Head of caudate nucleus (tissue), 42 donors: ENCODE results near the gene KCNK17.
"Not testable (repeated sequence)": the region's sequence is repeated elsewhere in the genome, so short reads cannot be mapped to it uniquely, and the experiment has no call there.

ENCODE experiments used
- DNase-seq, 42 donors: peaks; one replicate each; pipeline versions ENCODE4 v3.0.0 to v3.0.0-alpha.2; 2020 to 2021; ENCODE audit warnings: mixed read lengths in 7 of 42
- intact Hi-C: fragments of 100-400 bp; cut with DNase I; formaldehyde crosslinking; loops from one replicate; pipeline ENCODE4 v1.15.0; 2022

KCNK17 gene

GRCh38 chr6:39310542-39310941, 3.7 kb downstream of the KCNK17 start:
- intact Hi-C loops = no loop called here
- DNase-seq = no peak

GRCh38 chr6:39309942-39310531, 4.2 kb downstream of the KCNK17 start:
- peak; percentile 61 to 88 (median 76) for DNase-seq

GRCh38 chr6:39307462-39307861, 6.8 kb downstream of the KCNK17 start:
- intact Hi-C loops = loop anchor here (10.0 kb wide), 1 partner anchor 333 kb away; no protein-coding TSS in a partner anchor
- no peak for DNase-seq

More at GRCh38 chr6:39309942-39310531, 4.2 kb downstream of the KCNK17 start:
- intact Hi-C loops = loop anchor here (10.0 kb wide), 1 partner anchor 335 kb away; no protein-coding TSS in a partner anchor

- intact Hi-C loops = loop anchor here (5.0 to 10.0 kb wide), 2 partner anchors 330 to 433 kb away; no protein-coding TSS in a partner anchor
- DNase-seq = no peak
These were observed 9.3 kb downstream of the KCNK17 start for GRCh38 chr6:39304951-39305350.

GRCh38 chr6:39303425-39304153, 10.6 kb downstream of the KCNK17 start:
- no peak for DNase-seq
- intact Hi-C loops = loop anchor here (2.0 to 10.0 kb wide), 3 partner anchors 137 to 431 kb away; no protein-coding TSS in a partner anchor

GRCh38 chr6:39302669-39303424, 11.4 kb downstream of the KCNK17 start:
- intact Hi-C loops = loop anchor here (2.0 to 10.0 kb wide), 3 partner anchors 136 to 431 kb away; no protein-coding TSS in a partner anchor
- DNase-seq = peak; percentile 71 to 92 (median 83)

- intact Hi-C loops = loop anchor here (2.0 to 10.0 kb wide), 3 partner anchors 135 to 430 kb away; no protein-coding TSS in a partner anchor
These were observed 12.2 kb downstream of the KCNK17 start for GRCh38 chr6:39302011-39302410.

GRCh38 chr6:39301606-39302005, 12.6 kb downstream of the KCNK17 start:
- no peak for DNase-seq
- intact Hi-C loops = loop anchor here (2.0 to 10.0 kb wide), 3 partner anchors 135 to 429 kb away; no protein-coding TSS in a partner anchor

More at GRCh38 chr6:39302011-39302410, 12.2 kb downstream of the KCNK17 start:
- DNase-seq = no peak

GRCh38 chr6:39300739-39301138, 13.5 kb downstream of the KCNK17 start:
- intact Hi-C loops = loop anchor here (5.0 to 10.0 kb wide), 2 partner anchors 326 to 428 kb away; no protein-coding TSS in a partner anchor
- peak in 11 of 42 donors; percentile 10 to 60 (median 23) for DNase-seq

GRCh38 chr6:39298061-39298460, 16.2 kb downstream of the KCNK17 start:
- DNase-seq = no peak
- intact Hi-C loops = no loop called here

GRCh38 chr6:39296745-39297640, 17.2 kb downstream of the KCNK17 start:
- intact Hi-C loops = no loop called here
- no peak for DNase-seq

GRCh38 chr6:39295611-39296011, 18.6 kb downstream of the KCNK17 start:
- intact Hi-C loops = no loop called here
- DNase-seq = no peak

GRCh38 chr6:39294899-39295298, 19.3 kb downstream of the KCNK17 start:
- no peak for DNase-seq
- intact Hi-C loops = no loop called here

- intact Hi-C loops = no loop called here
- no peak for DNase-seq
These were observed 20.1 kb downstream of the KCNK17 start for GRCh38 chr6:39294133-39294532.

GRCh38 chr6:39292637-39293036, 21.6 kb downstream of the KCNK17 start:
- no peak for DNase-seq
- intact Hi-C loops = no loop called here

GRCh38 chr6:39289490-39289889, 24.7 kb downstream of the KCNK17 start:
- DNase-seq = no peak
- intact Hi-C loops = no loop called here

GRCh38 chr6:39287601-39288000, 26.6 kb downstream of the KCNK17 start:
- intact Hi-C loops = no loop called here
- no peak for DNase-seq

GRCh38 chr6:39286596-39286995, 27.6 kb downstream of the KCNK17 start:
- intact Hi-C loops, DNase-seq: not testable (repeated sequence)
